Activated CD8-positive, alpha-beta memory T cell treated with anti-CD3 and anti-CD28 coated beads, Interleukin-2, amount 50 U/mL, for 48 hours (primary cell): ENCODE results near the gene STX18.
"Not testable (repeated sequence)": the region's sequence is repeated elsewhere in the genome, so short reads cannot be mapped to it uniquely, and the experiment has no call there.

Experiments
- DNase-seq: peaks from one replicate; pipeline ENCODE4 v3.0.0-alpha.2; 2020

STX18 gene

DNA sequence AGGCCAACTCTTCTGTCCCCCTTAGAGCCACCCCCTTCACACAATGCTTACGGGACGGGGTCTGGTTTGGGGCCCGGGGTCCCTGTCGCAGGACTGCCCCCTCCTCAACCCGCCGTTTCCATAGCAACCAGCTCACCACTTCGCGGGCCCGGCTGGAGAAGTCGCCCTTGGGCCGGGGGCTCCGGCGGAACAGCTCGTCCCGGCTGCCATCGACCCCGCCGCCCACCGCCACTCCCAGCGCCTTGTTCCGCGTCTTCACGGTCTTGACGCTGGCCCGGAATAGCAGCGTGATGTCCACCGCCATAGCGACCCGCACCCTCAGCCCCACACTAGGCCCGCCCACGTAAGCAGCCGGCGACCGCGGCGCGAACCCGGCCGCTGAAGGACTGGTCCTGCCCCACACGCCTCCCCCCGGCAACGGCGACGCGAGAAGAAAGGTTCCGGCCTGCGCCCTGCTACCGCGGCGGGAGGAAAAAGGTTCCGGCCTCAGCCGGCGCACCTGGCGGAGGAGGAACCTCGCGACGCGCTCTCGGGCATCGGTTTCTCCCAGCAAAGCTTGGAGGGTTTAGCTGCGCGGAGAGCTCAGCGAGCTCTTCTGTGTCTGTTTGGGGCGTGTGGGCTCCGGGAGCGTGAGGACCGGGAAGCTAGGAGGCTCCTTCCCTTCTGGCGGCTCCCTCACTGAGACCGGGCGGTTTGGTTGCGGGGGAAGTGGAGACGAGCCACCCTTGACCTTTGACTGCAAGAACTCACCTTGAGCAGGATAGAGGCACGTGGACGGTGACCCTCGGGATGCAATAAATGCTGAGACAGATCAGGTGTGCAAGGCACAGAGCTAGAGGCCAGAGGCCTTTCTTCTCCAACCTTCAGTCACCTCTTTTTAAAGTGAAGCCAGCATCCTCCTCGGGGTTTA is at the start of gene STX18:
STX18 (minus strand) TSS at position 388 of the 910 bp plus-strand sequence; CDS start at position 304, 84 bp downstream.
- DNase-seq, result peak; percentile 98

GRCh38 chr4:4591071-4591470 is 49.2 kb upstream of the STX18 start:
- no peak for DNase-seq

GRCh38 chr4:4590546-4590945 is 48.7 kb upstream of the STX18 start:
- no peak for DNase-seq

GRCh38 chr4:4585012-4585670 is 43.3 kb upstream of the STX18 start:
- DNase-seq, result no peak

GRCh38 chr4:4583606-4584005 is 41.8 kb upstream of the STX18 start:
- DNase-seq, result no peak

DNA sequence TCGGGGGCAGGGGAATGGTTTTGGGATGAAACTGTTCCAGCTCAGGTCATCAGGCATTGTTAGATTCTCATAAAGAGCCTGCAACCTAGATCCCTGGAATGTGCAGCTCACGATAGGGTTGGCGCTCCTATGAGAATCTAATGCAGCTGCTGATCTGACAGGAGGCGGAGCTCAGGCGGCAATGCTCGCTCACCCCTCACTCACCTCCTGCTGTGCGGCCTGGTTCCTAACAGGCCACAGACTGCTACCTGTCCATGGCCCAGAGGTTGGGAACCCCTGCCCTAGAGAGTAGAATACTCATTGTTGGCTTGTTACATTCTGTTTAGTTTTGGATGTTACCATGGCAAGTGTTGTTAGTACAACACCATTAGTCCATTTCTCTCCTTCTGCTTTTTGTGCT is 40.8 kb upstream of the STX18 start:
- DNase-seq, result no peak

GRCh38 chr4:4580494-4580893 is 38.6 kb upstream of the STX18 start:
- DNase-seq, result no peak

- DNase-seq, result no peak
Observed at GRCh38 chr4:4578981-4579380, 37.1 kb upstream of the STX18 start.

DNA sequence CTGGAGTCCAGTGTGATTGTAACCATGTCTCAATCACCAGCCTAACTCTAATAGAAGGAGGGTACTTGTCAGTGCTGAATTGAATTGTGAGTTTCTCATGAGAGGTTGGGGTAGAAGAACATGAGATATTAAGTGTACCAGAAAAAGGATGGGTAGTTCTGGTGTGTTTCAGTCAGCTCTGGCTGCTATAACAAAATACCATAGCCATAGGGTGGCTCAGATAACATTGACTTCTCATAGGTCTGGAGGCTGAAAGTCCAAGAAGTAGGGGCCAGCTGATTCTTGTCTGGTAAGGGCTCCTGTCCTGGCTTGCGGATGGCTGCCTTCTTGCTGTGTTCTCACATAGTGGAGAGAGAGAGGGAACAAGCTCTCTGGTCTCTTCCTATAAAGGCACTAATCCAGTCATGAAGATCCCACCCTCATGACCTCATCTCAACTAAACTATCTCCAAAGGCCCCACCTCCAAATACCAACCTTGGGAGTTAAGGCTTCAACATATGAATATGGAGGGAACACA is 35.6 kb upstream of the STX18 start:
- no peak for DNase-seq

GRCh38 chr4:4575284-4576211 is 33.7 kb upstream of the STX18 start:
- DNase-seq, result peak; percentile 81

DNA sequence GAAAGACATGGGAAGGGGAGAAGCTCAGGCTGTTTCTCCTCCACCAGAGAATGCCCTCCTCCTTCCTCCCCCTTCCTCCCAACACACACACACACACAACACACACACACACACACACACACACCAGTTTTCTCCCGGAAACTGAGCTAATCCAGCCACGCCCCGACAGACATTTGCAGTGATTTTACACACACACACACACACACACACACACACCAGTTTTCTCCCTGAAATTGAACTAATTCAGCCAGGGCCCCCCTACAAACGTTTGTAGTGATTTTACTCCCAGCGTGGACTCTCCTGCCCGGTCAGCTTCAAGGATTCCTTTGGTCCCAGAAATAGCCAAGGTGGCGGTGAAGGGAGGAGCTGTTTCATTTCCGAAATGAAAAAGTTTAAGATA is 32.9 kb upstream of the STX18 start:
- no peak for DNase-seq

GRCh38 chr4:4574052-4574451 is 32.2 kb upstream of the STX18 start:
- DNase-seq, result no peak

DNA sequence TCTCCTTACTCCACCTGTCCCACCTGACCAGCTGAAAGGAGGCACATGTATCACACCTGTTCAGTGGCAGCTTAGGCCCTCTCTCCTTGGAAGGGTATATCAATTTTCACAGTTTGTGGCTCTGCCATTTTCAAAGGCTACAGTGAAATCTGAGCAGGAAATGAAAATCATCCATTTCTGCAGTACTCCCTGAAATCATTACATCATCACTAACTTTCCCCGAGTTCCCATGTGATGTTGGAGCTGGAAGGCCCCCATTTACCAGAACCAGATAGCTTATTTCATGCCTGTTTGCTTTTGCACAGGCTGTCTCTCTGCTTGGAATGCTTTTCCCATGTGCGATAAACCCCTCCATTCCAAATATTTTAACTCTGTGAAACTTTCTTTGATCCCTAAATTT is 31.0 kb upstream of the STX18 start:
- no peak for DNase-seq

- not testable (repeated sequence) for DNase-seq
Observed at GRCh38 chr4:4569861-4570260, 28.0 kb upstream of the STX18 start.

DNA sequence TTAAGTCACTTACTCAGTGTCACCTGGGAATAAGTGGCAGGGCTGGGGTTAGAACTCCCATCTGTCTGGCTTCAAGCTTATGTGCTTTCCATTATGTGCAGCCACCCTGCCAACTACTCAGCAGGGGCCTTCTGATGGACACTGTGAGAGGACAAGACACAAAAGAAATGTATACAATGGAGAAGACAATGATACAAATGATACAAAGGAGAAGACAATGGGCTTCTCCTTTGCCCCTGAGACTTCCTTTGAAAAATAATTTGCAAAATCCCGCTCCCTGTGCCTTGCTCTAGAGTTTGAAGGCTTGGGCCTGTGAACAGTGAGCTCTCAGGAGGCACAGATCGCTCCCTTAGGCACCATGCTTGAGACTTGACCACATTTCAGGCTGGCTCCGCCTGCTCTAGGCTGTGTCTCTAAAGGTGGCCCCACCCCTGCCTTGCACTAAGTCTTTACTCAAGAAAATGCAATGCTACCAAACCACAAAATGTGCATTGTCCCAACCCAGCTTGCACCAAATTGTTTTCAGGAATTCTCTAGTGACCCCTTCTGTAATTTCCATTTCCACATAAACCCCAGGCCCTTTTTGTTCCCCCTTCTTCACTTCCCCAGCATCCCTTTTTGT is 27.1 kb upstream of the STX18 start:
- DNase-seq, result no peak

DNA sequence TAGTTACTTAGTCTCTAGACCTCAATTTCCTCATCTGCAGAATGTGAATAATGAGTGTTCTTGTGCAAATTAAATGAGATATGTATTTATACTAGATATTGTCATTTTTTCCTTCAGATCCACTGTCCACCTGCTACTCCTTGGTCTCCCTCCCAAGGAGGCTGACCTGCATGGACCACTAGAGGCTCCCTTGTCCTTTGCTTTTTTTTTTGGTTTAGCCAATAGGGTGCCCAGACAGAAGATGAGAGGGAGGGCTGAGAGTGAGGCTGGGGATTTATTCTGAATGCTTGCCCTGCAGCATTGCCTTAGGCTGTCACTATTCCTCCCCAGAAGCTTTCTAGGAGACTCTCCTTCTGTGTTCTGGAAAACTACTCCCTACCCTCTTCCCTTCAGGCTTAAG is 24.5 kb upstream of the STX18 start:
- DNase-seq, result not testable (repeated sequence)

- DNase-seq, result no peak
Observed at GRCh38 chr4:4564522-4564921, 22.7 kb upstream of the STX18 start.

- no peak for DNase-seq
Observed at GRCh38 chr4:4560642-4561041, 18.8 kb upstream of the STX18 start.

DNA sequence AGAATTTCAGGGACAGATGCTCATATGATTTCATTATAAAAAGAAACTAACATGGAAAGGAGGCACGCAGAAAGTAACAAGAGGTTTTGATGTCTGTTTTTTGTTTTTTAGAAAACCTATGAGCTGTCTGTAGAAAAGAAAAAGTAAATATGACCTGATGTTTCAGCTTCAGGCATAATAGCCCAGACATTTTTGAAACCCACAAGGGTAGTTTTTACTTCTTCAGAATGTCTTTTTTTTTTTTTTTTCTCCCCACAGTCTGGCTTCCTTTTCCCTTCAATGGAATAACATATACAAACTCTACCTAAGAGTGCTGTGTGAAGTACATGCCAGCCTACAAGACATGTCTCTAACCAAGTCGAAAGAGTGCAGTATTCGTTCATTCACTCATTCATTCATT is 18.3 kb upstream of the STX18 start:
- no peak for DNase-seq

DNA sequence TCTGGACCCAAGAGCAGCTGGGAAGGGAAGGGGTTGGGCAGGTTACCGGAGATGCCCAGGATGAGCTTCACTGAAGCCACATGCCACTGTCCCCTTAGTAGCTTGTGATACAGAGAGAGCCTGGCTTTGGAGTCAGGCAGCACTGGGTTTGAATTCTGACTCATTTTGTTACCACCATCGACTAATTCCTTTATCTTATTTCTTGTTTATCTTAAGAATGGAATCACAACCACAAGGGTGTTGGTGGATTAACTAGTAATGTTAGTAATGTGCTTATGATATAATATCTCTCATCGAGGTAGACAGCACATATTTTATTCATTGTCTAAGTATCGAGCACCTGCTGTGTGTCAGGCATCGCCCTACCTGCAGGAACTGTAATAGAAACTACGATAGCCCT is 17.7 kb upstream of the STX18 start:
- DNase-seq, result no peak

GRCh38 chr4:4558881-4559280 is 17.0 kb upstream of the STX18 start:
- DNase-seq, result no peak

DNA sequence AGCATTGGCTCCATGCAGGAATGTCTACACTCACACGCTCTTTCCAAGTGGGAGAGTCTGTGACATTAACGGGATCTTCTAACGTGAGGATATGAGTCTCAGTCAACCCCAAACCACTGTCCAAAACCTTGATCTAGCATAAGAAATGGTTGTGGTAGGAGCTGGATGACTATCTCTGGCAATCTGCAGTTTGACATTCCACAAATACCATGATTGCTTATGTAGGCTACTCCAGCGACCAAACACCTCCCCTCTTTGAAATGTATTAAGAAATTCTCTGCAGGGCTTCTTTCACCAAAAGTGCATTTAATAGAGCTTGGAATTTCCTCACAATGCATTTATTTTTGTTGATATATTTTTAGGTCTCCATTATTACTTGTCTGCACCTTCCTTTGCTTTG is 14.1 kb upstream of the STX18 start:
- no peak for DNase-seq

DNA sequence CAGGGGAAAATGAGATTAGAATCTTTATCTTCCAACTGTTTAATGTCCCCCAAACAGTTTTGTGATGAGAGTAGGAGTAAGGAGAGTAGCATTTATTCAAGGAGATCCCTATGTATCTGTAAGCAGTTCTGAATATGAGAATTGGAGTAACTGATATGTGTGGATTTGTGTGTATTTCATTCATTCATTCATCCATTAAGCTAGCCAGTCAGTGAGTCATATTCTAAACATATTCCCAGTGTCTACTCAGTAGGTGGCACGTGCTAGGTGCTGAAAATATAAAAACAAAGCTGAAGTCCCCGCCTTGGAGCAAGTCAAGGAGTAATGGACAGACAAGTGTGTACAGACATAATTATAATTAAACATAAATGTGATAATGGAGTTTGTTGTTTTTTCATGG is 12.4 kb upstream of the STX18 start:
- DNase-seq, result no peak
